Natural killer cell (primary cell): Measurements from ENCODE around the gene OXCT2. TPM values are rescaled to one million over a fixed set of nuclear protein-coding genes. Genes with fewer than 3 reads are reported as not detected.
"Not testable (repeated sequence)": the region's sequence is repeated elsewhere in the genome, so short reads cannot be mapped to it uniquely, and the experiment has no call there.

Source experiments
- ATAC-seq, 3 donors: fragments of 150-1000 bp in 2 of 3; fragments of 200-7000 bp in 1 of 3; cut with Tn5 transposase; 1 replicate in 1 of 3; 2 replicates in 2 of 3; pipeline ENCODE4 v1.10.0; 2021; ENCODE audit warnings: mild to moderate bottlenecking in 2 of 3, moderate library complexity in 2 of 3
- DNase-seq, 2 donors: peaks; one replicate each; pipeline versions ENCODE4 v3.0.0 to v3.0.0-alpha.2; 2013 to 2021; ENCODE audit warnings: mixed read lengths in 1 of 2
- H3K27ac ChIP-seq: one replicate; pipeline ENCODE4 v1.5.1; 2013; ENCODE audit warnings: mild to moderate bottlenecking, low read length
- H3K27me3 ChIP-seq: one replicate; pipeline ENCODE4 v1.6.1; 2013; ENCODE audit warnings: low read length; ENCODE audit not compliant: control insufficient read depth, insufficient read depth
- H3K36me3 ChIP-seq: one replicate; pipeline ENCODE4 v1.6.1; 2013; ENCODE audit warnings: low read length; ENCODE audit not compliant: control insufficient read depth, insufficient read depth
- H3K4me1 ChIP-seq: one replicate; pipeline ENCODE4 v1.6.1; 2013; ENCODE audit warnings: low read length; ENCODE audit not compliant: control insufficient read depth, insufficient read depth
- H3K4me3 ChIP-seq: one replicate; pipeline ENCODE4 v1.5.1; 2013; ENCODE audit warnings: low read length
- H3K9me3 ChIP-seq: one replicate; pipeline ENCODE4 v1.6.1; 2013; ENCODE audit warnings: low read length; ENCODE audit not compliant: control insufficient read depth, insufficient read depth
- H3K27ac Mint-ChIP-seq, 2 donors: one replicate each; pipeline ENCODE4 v1.8.0; 2022; ENCODE audit warnings: mild to moderate bottlenecking in 2 of 2, mixed read lengths in 2 of 2, moderate library complexity in 1 of 2
- H3K27me3 Mint-ChIP-seq, 2 donors: one replicate each; pipeline ENCODE4 v1.8.0; 2022; ENCODE audit warnings: low read depth in 2 of 2, mixed read lengths in 2 of 2
- H3K36me3 Mint-ChIP-seq: one replicate; pipeline ENCODE4 v1.8.0; 2022; ENCODE audit warnings: mixed read lengths
- H3K4me1 Mint-ChIP-seq, 2 donors: one replicate each; pipeline ENCODE4 v1.8.0; 2022; ENCODE audit warnings: mixed read lengths in 2 of 2
- H3K4me3 Mint-ChIP-seq: one replicate; pipeline ENCODE4 v1.8.0; 2022; ENCODE audit warnings: mild to moderate bottlenecking, moderate library complexity, mixed read lengths
- H3K9me3 Mint-ChIP-seq, 2 donors: one replicate each; pipeline ENCODE4 v1.8.0; 2022; ENCODE audit warnings: mixed read lengths in 2 of 2
- WGBS: methylation state at CpG from one replicate; pipeline ENCODE4 v1.1.7; 2013; ENCODE audit warnings: missing lambda C conversion rate; ENCODE audit not compliant: insufficient coverage; 5-methylcytosine and 5-hydroxymethylcytosine counted together
- intact Hi-C: fragments of 100-400 bp; cut with micrococcal nuclease; formaldehyde crosslinking; loops from one replicate; pipeline ENCODE4 v1.14.2; 2022
- total RNA-seq, 4 donors: library from RNA; stranded (reverse); fragments of 120-200 nt in 1 of 4; gene quantifications; one replicate each; pipeline versions ENCODE4 v1.2.3 to v1.2.4, GENCODE V29; 2013 to 2022
- TF ChIP-seq, protein P1 (sequence below): fragments of 200-600 bp; IDR thresholded peaks from one replicate; pipeline ENCODE4 v1.8.0; 2022; ENCODE audit warnings: antibody characterized with exemption

OXCT2 gene
- 1 to 10 TPM in 2 of 3 donors, under 1 TPM in 1; 0.42 to 2.2 (median 1.9) TPM for total RNA-seq
- total RNA-seq (2013), result 0.86 TPM

DNA sequence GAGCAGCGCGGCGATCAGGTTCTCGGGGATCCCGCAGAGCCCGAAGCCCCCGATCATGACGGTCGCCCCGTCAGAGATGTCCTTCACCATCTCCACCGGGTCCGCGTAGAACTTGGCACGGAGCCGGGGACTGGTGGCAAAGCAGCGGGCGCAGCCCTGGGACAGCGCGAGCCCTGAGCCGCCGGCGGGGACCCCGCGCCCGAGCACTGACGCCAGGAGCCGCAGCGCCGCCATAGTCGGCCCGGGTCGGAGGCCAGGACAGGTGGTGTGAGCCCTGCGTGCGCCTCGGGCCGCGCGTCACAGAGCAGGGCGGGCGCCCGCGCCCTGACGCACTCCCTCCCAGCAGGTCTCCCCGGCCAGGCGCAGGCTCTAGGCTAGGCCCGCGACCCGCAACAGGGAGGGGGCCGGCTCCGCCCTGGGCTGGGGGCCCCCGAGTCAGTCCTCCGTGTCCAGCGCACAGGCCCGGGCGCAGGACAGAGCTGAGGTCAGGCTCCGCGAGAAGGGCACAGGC, at the start of gene OXCT2:
OXCT2 (minus strand) TSS at position 327 of the 511 bp plus-strand sequence; CDS start at position 234, 93 bp downstream.
- H3K27me3 ChIP-seq, H3K27me3 Mint-ChIP-seq, H3K9me3 Mint-ChIP-seq, H3K36me3 ChIP-seq, H3K9me3 ChIP-seq, H3K36me3 Mint-ChIP-seq, H3K27ac Mint-ChIP-seq, intact Hi-C loops, H3K27ac ChIP-seq, DNase-seq, H3K4me3 ChIP-seq: not testable (repeated sequence)
- WGBS, result 4% methylated on average over 34 of the region's 57 CpGs
- Mint-ChIP-seq H3K4me1 (peaks cover under 1 to 13% of the 10 kb centered on the region in 2 donors), H3K4me3 (peak within 1 kb of the TSS; percentile 17)
- ATAC-seq, result peak in 2 of 3 donors; percentile 40 to 54
- H3K4me1 ChIP-seq, result peaks cover 12% of the 10 kb centered on the region

DNA sequence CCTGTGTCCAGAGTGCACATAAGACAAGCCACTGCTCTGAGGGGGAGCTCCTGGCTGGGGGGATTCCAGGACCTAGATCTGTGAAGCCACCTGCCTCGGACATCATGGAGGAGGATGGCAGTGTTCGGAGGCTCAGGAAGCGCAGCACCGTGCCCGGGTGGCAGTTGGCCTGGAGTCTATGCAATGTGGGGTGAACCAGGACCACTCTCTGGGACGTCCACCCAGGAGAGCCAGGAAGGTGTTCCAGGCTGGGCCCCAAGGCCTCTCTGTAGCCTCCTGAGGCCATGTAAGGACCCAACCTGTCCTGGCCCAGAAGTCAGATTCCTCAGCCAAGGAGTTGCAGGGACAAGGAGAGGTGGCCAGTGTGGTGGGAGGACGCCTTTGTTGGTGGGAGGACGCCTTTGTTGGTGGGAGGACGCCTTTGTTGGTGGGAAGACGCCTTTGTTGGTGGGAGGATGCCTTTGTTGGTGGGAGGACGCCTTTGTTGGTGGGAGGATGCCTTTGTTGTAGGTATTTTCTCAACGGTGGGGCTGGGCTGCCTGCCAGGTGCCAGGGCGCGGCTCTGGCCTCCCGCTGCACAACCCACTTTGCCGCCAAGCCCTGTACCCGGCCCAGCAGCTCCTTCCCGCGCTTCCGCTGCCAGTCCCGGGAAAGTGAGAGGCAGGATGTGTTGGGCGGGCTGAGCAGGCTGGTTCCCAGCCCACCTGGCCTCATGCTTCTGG, 48.1 kb upstream of the OXCT2 start:
- no peaks in the 10 kb centered on the region for H3K36me3 Mint-ChIP-seq
- peaks cover 0 to 12% of the 10 kb centered on the region in 2 donors for H3K27me3 Mint-ChIP-seq
- no peaks in the 10 kb centered on the region for H3K36me3 ChIP-seq
- H3K4me3 Mint-ChIP-seq, result no peak overlapping the region
- H3K4me3 ChIP-seq, result no peak overlapping the region
- no peak overlapping the region for H3K27ac Mint-ChIP-seq
- no peak overlapping the region for H3K27ac ChIP-seq
- 89% methylated on average over 22 of the region's 22 CpGs for WGBS
- no peaks in the 10 kb centered on the region for H3K9me3 Mint-ChIP-seq
- peaks cover 7 to 16% of the 10 kb centered on the region in 2 donors for H3K4me1 Mint-ChIP-seq
- DNase-seq, result peak in 1 of 2 donors; percentile 19
- H3K27me3 ChIP-seq, result no peaks in the 10 kb centered on the region
- TF ChIP-seq, protein P1, sequence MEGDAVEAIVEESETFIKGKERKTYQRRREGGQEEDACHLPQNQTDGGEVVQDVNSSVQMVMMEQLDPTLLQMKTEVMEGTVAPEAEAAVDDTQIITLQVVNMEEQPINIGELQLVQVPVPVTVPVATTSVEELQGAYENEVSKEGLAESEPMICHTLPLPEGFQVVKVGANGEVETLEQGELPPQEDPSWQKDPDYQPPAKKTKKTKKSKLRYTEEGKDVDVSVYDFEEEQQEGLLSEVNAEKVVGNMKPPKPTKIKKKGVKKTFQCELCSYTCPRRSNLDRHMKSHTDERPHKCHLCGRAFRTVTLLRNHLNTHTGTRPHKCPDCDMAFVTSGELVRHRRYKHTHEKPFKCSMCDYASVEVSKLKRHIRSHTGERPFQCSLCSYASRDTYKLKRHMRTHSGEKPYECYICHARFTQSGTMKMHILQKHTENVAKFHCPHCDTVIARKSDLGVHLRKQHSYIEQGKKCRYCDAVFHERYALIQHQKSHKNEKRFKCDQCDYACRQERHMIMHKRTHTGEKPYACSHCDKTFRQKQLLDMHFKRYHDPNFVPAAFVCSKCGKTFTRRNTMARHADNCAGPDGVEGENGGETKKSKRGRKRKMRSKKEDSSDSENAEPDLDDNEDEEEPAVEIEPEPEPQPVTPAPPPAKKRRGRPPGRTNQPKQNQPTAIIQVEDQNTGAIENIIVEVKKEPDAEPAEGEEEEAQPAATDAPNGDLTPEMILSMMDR, result no peak
- no peak for ATAC-seq
- no peaks in the 10 kb centered on the region for H3K9me3 ChIP-seq
- intact Hi-C loops, result loop anchor here (5.0 kb wide), 1 partner anchor 83 kb away; the partner anchor contains the start of gene MYCL
- peaks cover 13% of the 10 kb centered on the region for H3K4me1 ChIP-seq

DNA sequence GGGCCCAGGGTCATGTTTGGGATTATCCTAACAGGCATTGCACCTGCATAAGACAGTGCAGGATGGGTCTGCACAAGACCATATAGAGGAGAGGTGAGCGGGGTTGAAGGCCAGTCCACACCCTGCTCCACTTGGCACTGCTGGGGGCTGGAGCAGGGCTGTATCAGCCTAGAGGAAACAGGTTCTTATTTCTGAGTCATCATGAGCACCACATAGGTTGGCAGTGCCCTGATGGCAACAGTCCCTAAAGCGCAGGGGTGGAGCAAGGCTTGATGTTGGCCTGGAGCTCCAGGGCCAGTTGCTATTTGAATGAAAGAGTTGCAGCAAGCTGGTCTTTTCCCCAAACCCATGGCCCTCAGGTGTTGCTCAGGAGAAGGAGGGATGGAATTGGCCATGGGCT, 47.3 kb upstream of the OXCT2 start:
- Mint-ChIP-seq H3K9me3 (no peaks in the 10 kb centered on the region), H3K27ac (no peak overlapping the region), H3K4me3 (no peak overlapping the region), H3K4me1 (peaks cover 7 to 16% of the 10 kb centered on the region in 2 donors), H3K27me3 (peaks cover 0 to 9% of the 10 kb centered on the region in 2 donors), H3K36me3 (no peaks in the 10 kb centered on the region)
- no peak overlapping the region for H3K27ac ChIP-seq
- no peaks in the 10 kb centered on the region for H3K27me3 ChIP-seq
- H3K4me3 ChIP-seq, result no peak overlapping the region
- intact Hi-C loops, result loop anchor here (5.0 kb wide), 1 partner anchor 84 kb away; the partner anchor contains the start of gene MYCL
- no peaks in the 10 kb centered on the region for H3K9me3 ChIP-seq
- peaks cover 13% of the 10 kb centered on the region for H3K4me1 ChIP-seq
- 100% methylated on average over 2 of the region's 2 CpGs for WGBS
- TF ChIP-seq, protein P1, result no peak
- ATAC-seq (no peak), DNase-seq (no peak)
- H3K36me3 ChIP-seq, result no peaks in the 10 kb centered on the region

DNA sequence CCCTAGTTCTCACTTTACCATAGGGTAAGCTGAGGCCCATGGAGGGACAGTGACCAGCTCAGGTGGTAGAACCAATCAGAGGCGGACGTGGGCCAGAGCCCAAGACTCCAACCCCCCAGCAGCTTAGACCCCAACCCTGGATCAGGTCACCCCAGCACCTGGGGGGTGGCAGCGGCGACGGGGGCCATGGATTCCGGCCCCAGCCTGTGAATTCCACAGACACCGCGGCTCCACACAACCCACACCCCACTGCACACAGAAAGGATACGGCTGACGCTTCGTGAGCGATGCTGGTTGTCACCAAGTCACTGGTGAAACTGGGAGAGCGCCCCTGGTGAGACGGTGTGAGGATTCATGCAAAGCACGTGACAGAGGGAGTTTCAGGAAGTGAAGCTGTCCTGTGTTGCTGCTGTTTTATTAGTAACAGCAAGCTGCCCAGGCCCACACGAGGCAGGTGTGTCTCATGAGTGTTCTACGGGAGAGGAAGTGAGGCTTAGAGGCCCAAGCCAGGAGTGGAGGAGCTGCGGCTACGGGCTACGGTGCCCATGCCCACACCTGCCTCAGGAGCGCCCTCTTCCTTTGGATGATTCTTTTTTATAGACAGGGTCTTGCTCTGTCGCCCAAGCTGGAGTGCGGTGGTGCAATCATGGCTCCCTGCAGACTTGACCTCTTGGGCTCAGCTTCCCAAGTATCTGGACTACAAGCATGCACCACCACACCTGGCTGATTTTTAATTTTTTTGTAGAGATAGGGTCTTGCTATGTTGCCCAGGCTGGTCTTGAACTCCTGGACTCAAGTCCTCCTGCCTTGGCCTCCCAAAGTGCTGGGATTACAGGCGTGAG, 46.2 kb upstream of the OXCT2 start:
- not testable (repeated sequence) for H3K27me3 Mint-ChIP-seq, H3K36me3 ChIP-seq, H3K9me3 Mint-ChIP-seq, H3K9me3 ChIP-seq, H3K27me3 ChIP-seq, H3K36me3 Mint-ChIP-seq
- WGBS, result 37% methylated on average over 15 of the region's 24 CpGs
- intact Hi-C loops, result loop anchor here (2.0 to 5.0 kb wide), 2 partner anchors 85 to 215 kb away; partner anchors contain the start of gene MYCL
- H3K4me1 ChIP-seq, result peaks cover 13% of the 10 kb centered on the region
- peak; percentile 70 to 91 (median 81) for ATAC-seq
- H3K4me1 Mint-ChIP-seq, result peaks cover 7 to 16% of the 10 kb centered on the region in 2 donors
- peak overlapping the region; percentile 75 for H3K4me3 Mint-ChIP-seq
- H3K4me3 ChIP-seq, result peak overlapping the region; percentile 7
- DNase-seq, result peak; percentile 37 to 82
- peak overlapping the region; percentile 37 for H3K27ac ChIP-seq
- H3K27ac Mint-ChIP-seq, result peak overlapping the region; percentile 70 to 78
- TF ChIP-seq, protein P1, result peak; percentile 37
